ENCODE measurements around the gene ZNF689.

GRCh38 chr16:30553393-30553899 is 56.7 kb downstream of the ZNF689 start:
- no peak for TF ChIP-seq CTCF (IDR thresholded peaks at IDR 0.05; ENCODE audit: low read length)
- no peak for TF ChIP-seq EZH2phosphoT487 (IDR thresholded peaks at IDR 0.05; ENCODE audit: low read length)
